ENCODE results near the gene TNIK.

TNIK gene

DNA sequence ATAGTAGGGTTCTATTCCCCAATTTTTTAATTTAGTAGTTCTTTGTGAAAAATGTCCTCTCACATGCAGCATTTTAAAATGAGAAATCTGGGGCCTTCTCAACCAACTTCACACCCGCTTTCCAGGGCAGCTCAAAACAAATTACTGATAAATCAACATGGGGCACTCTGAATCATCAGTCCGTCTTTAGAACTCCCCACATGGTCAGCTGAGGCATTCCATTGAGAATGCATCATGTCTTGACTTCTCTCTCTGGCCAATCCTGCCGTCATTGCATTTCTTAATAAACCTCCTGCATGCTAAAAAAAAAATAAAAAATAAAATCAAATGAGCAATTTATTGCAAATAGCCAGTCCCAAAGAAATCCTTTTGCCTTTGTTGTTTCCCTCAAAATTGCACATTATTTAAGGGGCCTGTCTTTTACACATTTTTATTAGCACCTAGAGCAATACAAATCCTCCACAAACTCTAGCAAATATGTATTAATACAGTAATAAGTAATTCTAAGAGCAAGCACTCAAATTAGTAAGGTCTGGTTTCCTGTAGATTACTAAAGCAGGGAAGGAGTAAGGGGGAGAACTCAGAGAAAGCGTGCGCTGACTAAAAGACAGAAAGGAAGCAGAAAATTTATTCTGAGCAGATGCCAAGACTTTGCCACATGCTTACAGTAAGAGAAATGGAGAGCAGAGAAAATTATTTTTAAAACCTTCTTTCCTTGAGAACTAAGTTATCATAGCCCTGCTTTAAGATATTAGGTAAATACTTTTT is 175.7 kb downstream of the TNIK start:
- Histone ChIP-seq H3F3A (ENCODE audit: control insufficient read depth, insufficient read depth) (no peaks in the 10 kb centered on the region), H3K27me3 (ENCODE audit: control insufficient read depth, low read length) (peaks cover 18% of the 10 kb centered on the region), H3K9me2 (replicated peaks; ENCODE audit: control insufficient read depth, low read length) (no peaks in the 10 kb centered on the region), H3K4me2 (ENCODE audit: low read length) (no peak overlapping the region), H3K4me1 (ENCODE audit: control insufficient read depth, low read length) (no peaks in the 10 kb centered on the region), H3K4me3 (ENCODE audit: low read length) (no peak overlapping the region), H3K79me2 (ENCODE audit: control insufficient read depth, low read length) (no peaks in the 10 kb centered on the region), H3K9me3 (ENCODE audit: control insufficient read depth, insufficient read depth, low read length) (no peaks in the 10 kb centered on the region), H4K20me1 (ENCODE audit: control insufficient read depth, insufficient read depth, low read depth, low read length) (no peaks in the 10 kb centered on the region), H3K27ac (ENCODE audit: low read depth, low read length) (no peak overlapping the region), H3K36me3 (ENCODE audit: control insufficient read depth, low read length) (no peaks in the 10 kb centered on the region)
- TF ChIP-seq, protein P1, sequence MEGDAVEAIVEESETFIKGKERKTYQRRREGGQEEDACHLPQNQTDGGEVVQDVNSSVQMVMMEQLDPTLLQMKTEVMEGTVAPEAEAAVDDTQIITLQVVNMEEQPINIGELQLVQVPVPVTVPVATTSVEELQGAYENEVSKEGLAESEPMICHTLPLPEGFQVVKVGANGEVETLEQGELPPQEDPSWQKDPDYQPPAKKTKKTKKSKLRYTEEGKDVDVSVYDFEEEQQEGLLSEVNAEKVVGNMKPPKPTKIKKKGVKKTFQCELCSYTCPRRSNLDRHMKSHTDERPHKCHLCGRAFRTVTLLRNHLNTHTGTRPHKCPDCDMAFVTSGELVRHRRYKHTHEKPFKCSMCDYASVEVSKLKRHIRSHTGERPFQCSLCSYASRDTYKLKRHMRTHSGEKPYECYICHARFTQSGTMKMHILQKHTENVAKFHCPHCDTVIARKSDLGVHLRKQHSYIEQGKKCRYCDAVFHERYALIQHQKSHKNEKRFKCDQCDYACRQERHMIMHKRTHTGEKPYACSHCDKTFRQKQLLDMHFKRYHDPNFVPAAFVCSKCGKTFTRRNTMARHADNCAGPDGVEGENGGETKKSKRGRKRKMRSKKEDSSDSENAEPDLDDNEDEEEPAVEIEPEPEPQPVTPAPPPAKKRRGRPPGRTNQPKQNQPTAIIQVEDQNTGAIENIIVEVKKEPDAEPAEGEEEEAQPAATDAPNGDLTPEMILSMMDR (IDR thresholded peaks at IDR 0.05; ENCODE audit: low read depth, low read length, poor library complexity, severe bottlenecking): no peak
- no peak for TF ChIP-seq EZH2phosphoT487 (IDR thresholded peaks at IDR 0.05; ENCODE audit: borderline replicate concordance, low read length)

DNA sequence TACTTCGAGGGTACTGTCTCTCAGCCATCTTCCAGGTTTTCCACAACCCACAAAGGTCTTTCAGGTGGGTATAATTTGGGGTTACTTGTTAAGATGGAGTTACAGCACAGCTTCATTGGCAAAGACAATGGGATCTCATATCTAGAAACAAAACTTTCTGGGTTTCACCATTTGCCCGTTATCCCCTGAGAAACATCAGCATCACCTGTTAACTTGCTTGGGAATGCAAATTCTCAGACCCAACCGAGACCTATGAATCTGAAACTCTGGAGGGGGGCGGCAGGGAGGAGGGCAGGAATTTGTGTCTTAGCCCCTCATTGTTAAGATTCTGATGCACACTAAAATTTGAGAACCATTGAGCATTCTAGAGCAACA is 176.4 kb downstream of the TNIK start:
- no peak overlapping the region for H3K27ac ChIP-seq (ENCODE audit: low read depth, low read length)
- no peaks in the 10 kb centered on the region for H4K20me1 ChIP-seq (ENCODE audit: control insufficient read depth, insufficient read depth, low read depth, low read length)
- no peaks in the 10 kb centered on the region for H3K79me2 ChIP-seq (ENCODE audit: control insufficient read depth, low read length)
- H3K9me2 ChIP-seq (replicated peaks; ENCODE audit: control insufficient read depth, low read length): no peaks in the 10 kb centered on the region
- no peak for TF ChIP-seq EZH2phosphoT487 (IDR thresholded peaks at IDR 0.05; ENCODE audit: borderline replicate concordance, low read length)
- TF ChIP-seq, protein P1 (IDR thresholded peaks at IDR 0.05; ENCODE audit: low read depth, low read length, poor library complexity, severe bottlenecking): no peak
- H3K9me3 ChIP-seq (ENCODE audit: control insufficient read depth, insufficient read depth, low read length): no peaks in the 10 kb centered on the region
- no peaks in the 10 kb centered on the region for H3F3A ChIP-seq (ENCODE audit: control insufficient read depth, insufficient read depth)
- H3K4me2 ChIP-seq (ENCODE audit: low read length): no peak overlapping the region
- H3K4me3 ChIP-seq (ENCODE audit: low read length): no peak overlapping the region
- no peaks in the 10 kb centered on the region for H3K4me1 ChIP-seq (ENCODE audit: control insufficient read depth, low read length)
- peaks cover 18% of the 10 kb centered on the region for H3K27me3 ChIP-seq (ENCODE audit: control insufficient read depth, low read length)
- no peaks in the 10 kb centered on the region for H3K36me3 ChIP-seq (ENCODE audit: control insufficient read depth, low read length)

DNA sequence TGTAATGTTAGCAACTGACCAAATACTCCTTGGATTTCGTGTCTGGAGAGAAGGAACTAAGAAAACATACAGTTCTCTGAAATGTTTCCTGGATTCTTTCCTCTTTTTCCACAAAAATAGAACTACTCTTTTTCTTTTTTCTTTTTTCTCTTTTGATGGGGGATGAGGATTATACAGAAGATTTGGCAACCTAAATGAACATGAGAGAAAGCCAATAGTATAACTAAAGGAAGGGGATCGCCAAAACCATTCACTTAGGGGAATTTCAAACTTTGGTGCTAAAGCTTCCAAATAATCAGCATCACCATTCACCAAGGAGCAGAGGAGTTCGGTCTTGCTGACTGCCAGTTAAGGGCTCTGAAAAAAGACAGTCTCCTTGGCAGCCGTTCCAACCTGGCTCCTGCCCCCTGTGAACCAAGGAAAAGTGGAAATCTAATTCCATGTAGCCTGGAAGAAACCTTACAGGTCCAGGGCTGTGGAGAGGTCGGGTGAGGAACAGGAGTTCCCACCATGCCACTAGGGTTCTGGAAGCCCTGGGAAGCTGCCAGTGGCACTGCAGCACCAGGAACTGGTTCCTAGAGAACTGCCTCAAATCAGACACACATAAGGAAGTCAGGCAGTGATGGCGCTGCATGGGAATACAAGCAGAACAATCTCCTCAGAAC is 176.9 kb downstream of the TNIK start:
- Histone ChIP-seq H3K4me1 (ENCODE audit: control insufficient read depth, low read length) (no peaks in the 10 kb centered on the region), H3K79me2 (ENCODE audit: control insufficient read depth, low read length) (no peaks in the 10 kb centered on the region), H3K9me2 (replicated peaks; ENCODE audit: control insufficient read depth, low read length) (no peaks in the 10 kb centered on the region), H3K9me3 (ENCODE audit: control insufficient read depth, insufficient read depth, low read length) (no peaks in the 10 kb centered on the region), H4K20me1 (ENCODE audit: control insufficient read depth, insufficient read depth, low read depth, low read length) (no peaks in the 10 kb centered on the region), H3K27ac (ENCODE audit: low read depth, low read length) (no peak overlapping the region), H3K36me3 (ENCODE audit: control insufficient read depth, low read length) (no peaks in the 10 kb centered on the region), H3F3A (ENCODE audit: control insufficient read depth, insufficient read depth) (no peaks in the 10 kb centered on the region), H3K4me2 (ENCODE audit: low read length) (no peak overlapping the region), H3K4me3 (ENCODE audit: low read length) (no peak overlapping the region), H3K27me3 (ENCODE audit: control insufficient read depth, low read length) (peaks cover 18% of the 10 kb centered on the region)
- TF ChIP-seq EZH2phosphoT487 (IDR thresholded peaks at IDR 0.05; ENCODE audit: borderline replicate concordance, low read length): no peak
- TF ChIP-seq, protein P1 (IDR thresholded peaks at IDR 0.05; ENCODE audit: low read depth, low read length, poor library complexity, severe bottlenecking): no peak

Measured in DOHH2 (cell line).